HCT116 (cell line): ENCODE measurements around the gene KCNN3. TPM values are rescaled to one million over a fixed set of nuclear protein-coding genes. Genes with fewer than 3 reads are reported as not detected.

Source experiments
- ATAC-seq: fragments of 200-7000 bp; cut with Tn5 transposase; 2 replicates; pipeline ENCODE4 v1.9.1; 2020; ENCODE audit warnings: mild to moderate bottlenecking, moderate library complexity
- BruUV-seq: library from RNA; stranded (reverse); fragments of 400-500 nt; replicated peaks from 2 replicates; lab custom pipeline; 2021; lab: Mats Ljungman, UMichigan
- CTCF ChIA-PET: fragments of 300-600 bp; sonication (Branson Sonifier 250); formaldehyde crosslinking; loops from one replicate; lab custom pipeline; 2021; ENCODE audit warnings: antibody characterized with exemption; lab: Charles Lee
- POLR2A ChIA-PET: fragments of 300-600, 350-600 bp; sonication (Branson Sonifier 250); formaldehyde crosslinking; loops from one replicate; lab custom pipeline; 2021; ENCODE audit warnings: antibody characterized with exemption; lab: Charles Lee
- RAD21 ChIA-PET, 2 experiments: fragments of 300-600 bp; sonication (Branson Sonifier 250); formaldehyde crosslinking; loops; one replicate each; lab custom pipeline; 2023; ENCODE audit warnings: low total read pairs in 2 of 2; ENCODE audit not compliant: uncharacterized antibody in 2 of 2, unreplicated experiment in 2 of 2, low non-redundant PET in 1 of 2; lab: Charles Lee
- DNase-seq: peaks from one replicate; pipeline ENCODE4 v3.0.0-alpha.2; 2010; ENCODE audit warnings: low read depth, low spot score
- H2AFZ ChIP-seq: fragments of 200-600 bp; shearing (Covaris generic), sonication (generic); 2 replicates; pipeline ENCODE4 v1.6.1; 2017; ENCODE audit warnings: low read depth, mixed run types, mixed read lengths, antibody characterized with exemption, low read length; ENCODE audit not compliant: poor library complexity, severe bottlenecking
- H3K27ac ChIP-seq: 2 replicates; pipeline ENCODE4 v1.5.1; 2012; ENCODE audit warnings: low read depth, low read length
- H3K27me3 ChIP-seq: fragments of 200-600 bp; sonication (generic); 2 replicates; pipeline ENCODE4 v1.6.1; 2016; ENCODE audit warnings: mixed run types, low read length, mixed read lengths; ENCODE audit not compliant: insufficient read depth
- H3K36me3 ChIP-seq, 2 experiments: fragments of 200-500 bp in 1 of 2; fragments of 200-600 bp in 1 of 2; sonication (Bioruptor generic) in 1 of 2; sonication (generic) in 1 of 2; 2 replicates each; pipeline versions ENCODE4 v1.5.1 to v1.6.1; 2014 to 2016; ENCODE audit warnings: low read length in 2 of 2, inconsistent platforms in 1 of 2, mixed read lengths in 1 of 2, mixed run types in 1 of 2; ENCODE audit not compliant: insufficient read depth in 2 of 2, control insufficient read depth in 1 of 2
- H3K4me1 ChIP-seq, 2 experiments: fragments of 200-600 bp in 1 of 2; sonication (generic) in 1 of 2; 2 replicates each; pipeline versions ENCODE4 v1.5.1 to v1.6.1; 2012 to 2017; ENCODE audit warnings: low read length in 2 of 2, inconsistent platforms in 1 of 2, mild to moderate bottlenecking in 1 of 2, mixed read lengths in 1 of 2, mixed run types in 1 of 2, moderate library complexity in 1 of 2; ENCODE audit not compliant: insufficient read depth in 2 of 2, control insufficient read depth in 1 of 2
- H3K4me2 ChIP-seq: fragments of 200-600 bp; sonication (generic); 2 replicates; pipeline ENCODE4 v1.6.1; 2017; ENCODE audit warnings: mixed run types, low read length, mixed read lengths
- H3K4me3 ChIP-seq, 2 experiments: fragments of 200-600 bp in 1 of 2; sonication (generic) in 1 of 2; replicated peaks in 1 of 2; 2 replicates each; pipeline ENCODE4 v1.5.1; 2011 to 2016; ENCODE audit warnings: low read length in 2 of 2, control low read depth in 1 of 2, low read depth in 1 of 2, mild to moderate bottlenecking in 1 of 2, mixed read lengths in 1 of 2, mixed run types in 1 of 2
- H3K79me2 ChIP-seq: fragments of 200-600 bp; sonication (generic); 2 replicates; pipeline ENCODE4 v1.6.1; 2017; ENCODE audit warnings: mild to moderate bottlenecking, mixed run types, low read length, moderate library complexity, mixed read lengths; ENCODE audit not compliant: insufficient read depth
- H3K9ac ChIP-seq: fragments of 200-600 bp; sonication (generic); 2 replicates; pipeline ENCODE4 v1.6.1; 2016; ENCODE audit warnings: low read length, mixed read lengths
- H3K9me2 ChIP-seq: fragments of 200-600 bp; sonication (generic), shearing (Covaris generic); 2 replicates; pipeline ENCODE4 v1.6.1; 2017; ENCODE audit warnings: mixed run types, mild to moderate bottlenecking, moderate library complexity; ENCODE audit not compliant: insufficient read depth
- H3K9me3 ChIP-seq, 2 experiments: fragments of 200-500 bp in 1 of 2; fragments of 200-600 bp in 1 of 2; sonication (Bioruptor generic) in 1 of 2; sonication (generic) in 1 of 2; 2 replicates each; pipeline ENCODE4 v1.6.1; 2014 to 2017; ENCODE audit warnings: low read length in 2 of 2, mixed read lengths in 2 of 2, inconsistent platforms in 1 of 2, low read depth in 1 of 2, mild to moderate bottlenecking in 1 of 2, mixed run types in 1 of 2, moderate library complexity in 1 of 2; ENCODE audit not compliant: control insufficient read depth in 1 of 2, insufficient read depth in 1 of 2
- H4K20me1 ChIP-seq: fragments of 200-600 bp; sonication (generic), shearing (Covaris generic); 2 replicates; pipeline ENCODE4 v1.6.1; 2017; ENCODE audit warnings: mixed run types, mild to moderate bottlenecking, moderate library complexity; ENCODE audit not compliant: insufficient read depth
- CEBPB ChIP-seq: IDR thresholded peaks from 2 replicates; pipeline ENCODE4 v1.6.1; 2012; ENCODE audit warnings: low read depth
- EGR1 ChIP-seq: IDR thresholded peaks from 2 replicates; pipeline ENCODE4 v1.6.1; 2012; ENCODE audit warnings: low read depth
- EZH2 ChIP-seq: fragments of 200-600 bp; sonication (generic); IDR thresholded peaks from 2 replicates; pipeline ENCODE4 v1.6.1; 2017; ENCODE audit warnings: antibody characterized with exemption, mixed run types
- FOSL1 ChIP-seq: IDR thresholded peaks from 2 replicates; pipeline ENCODE4 v1.6.1; 2012; ENCODE audit warnings: low read depth
- JUND ChIP-seq: IDR thresholded peaks from 2 replicates; pipeline ENCODE4 v1.6.1; 2012
- MAX ChIP-seq: IDR thresholded peaks from 2 replicates; pipeline ENCODE4 v1.6.1; 2012
- POLR2A ChIP-seq: IDR thresholded peaks from 2 replicates; pipeline ENCODE4 v1.7.0; 2011; ENCODE audit warnings: borderline replicate concordance; ENCODE audit not compliant: insufficient read depth, insufficient read length; ENCODE audit errors: extremely low read depth
- SP1 ChIP-seq: IDR thresholded peaks from 2 replicates; pipeline ENCODE4 v1.6.1; 2012; ENCODE audit warnings: low read depth
- SRF ChIP-seq: IDR thresholded peaks from 2 replicates; pipeline ENCODE4 v1.6.1; 2012; ENCODE audit warnings: low read depth
- YY1 ChIP-seq: IDR thresholded peaks from 2 replicates; pipeline ENCODE4 v1.6.1; 2011; ENCODE audit warnings: low read length, low read depth, moderate library complexity, mild to moderate bottlenecking; ENCODE audit not compliant: insufficient replicate concordance; ENCODE audit errors: extremely low read depth
- ZBTB33 ChIP-seq: IDR thresholded peaks from 2 replicates; pipeline ENCODE4 v1.6.1; 2011; ENCODE audit warnings: mild to moderate bottlenecking, low read length, moderate library complexity; ENCODE audit not compliant: insufficient replicate concordance; ENCODE audit errors: extremely low read depth
- intact Hi-C: fragments of 100-400 bp; cut with micrococcal nuclease; formaldehyde crosslinking; loops from 2 replicates; pipeline ENCODE4 v1.10.0; 2022
- total RNA-seq: library from RNA; stranded (reverse); gene quantifications from one replicate; pipeline ENCODE4 v1.2.1, GENCODE V29; 2021; ENCODE audit not compliant: unreplicated experiment

Gene KCNN3
- total RNA-seq, 1 experiment from 2014 or later: 1.1 TPM

GRCh38 chr1:154713005-154713404 is 157.1 kb downstream of the KCNN3 start:
- DNase-seq (no peak), ATAC-seq (no peak)
- POLR2A ChIA-PET: no interaction called here
- BruUV-seq: no TSS peak
- CTCF ChIA-PET: no interaction called here
- Histone ChIP-seq H3K4me2 (no peak overlapping the region), H3K9me3 (no peaks in the 10 kb centered on the region), H3K4me1 (no peaks in the 10 kb centered on the region), H2AFZ (no peak overlapping the region), H3K4me3 (no peak overlapping the region), H3K79me2 (no peaks in the 10 kb centered on the region), H3K9me2 (no peaks in the 10 kb centered on the region; the same call in 1 of the 2 replicates), H3K27ac (no peak overlapping the region), H4K20me1 (no peaks in the 10 kb centered on the region), H3K9ac (no peak overlapping the region), H3K36me3 (no peaks in the 10 kb centered on the region), H3K27me3 (no peaks in the 10 kb centered on the region)
- RAD21 ChIA-PET: no interaction called here
- intact Hi-C loops: no loop called here
- TF ChIP-seq CEBPB (no peak), POLR2A (no peak), EZH2 (no peak)

- no peak for TF ChIP-seq YY1
- no peak for TF ChIP-seq JUND
- no peak for TF ChIP-seq MAX
- TF ChIP-seq SP1: no peak
- TF ChIP-seq ZBTB33: no peak
- no peak for TF ChIP-seq EGR1
- TF ChIP-seq FOSL1: no peak
- no peak for TF ChIP-seq SRF
- RAD21 ChIA-PET: no interaction called here
- H3K27ac ChIP-seq: no peak overlapping the region
Measured at GRCh38 chr1:154712166-154712810, 157.8 kb downstream of the KCNN3 start.

More at GRCh38 chr1:154712166-154712810, 157.8 kb downstream of the KCNN3 start:
- H3K4me1 ChIP-seq: no peaks in the 10 kb centered on the region
- H3K4me2 ChIP-seq: no peak overlapping the region
- DNase-seq: no peak
- intact Hi-C loops: no loop called here
- no peaks in the 10 kb centered on the region for H3K79me2 ChIP-seq
- no peak overlapping the region for H3K4me3 ChIP-seq
- no peaks in the 10 kb centered on the region; the same call in 1 of the 2 replicates for H3K9me2 ChIP-seq
- POLR2A ChIA-PET: no interaction called here
- CTCF ChIA-PET: no interaction called here
- no peaks in the 10 kb centered on the region for H3K36me3 ChIP-seq
- no peak overlapping the region for H3K9ac ChIP-seq
- BruUV-seq: no TSS peak
- no peak for ATAC-seq
- H3K27me3 ChIP-seq: no peaks in the 10 kb centered on the region
- no peaks in the 10 kb centered on the region for H4K20me1 ChIP-seq
- H3K9me3 ChIP-seq: no peaks in the 10 kb centered on the region
- H2AFZ ChIP-seq: no peak overlapping the region
